ENCODE results near the gene LIFR.

The LIFR gene

DNA sequence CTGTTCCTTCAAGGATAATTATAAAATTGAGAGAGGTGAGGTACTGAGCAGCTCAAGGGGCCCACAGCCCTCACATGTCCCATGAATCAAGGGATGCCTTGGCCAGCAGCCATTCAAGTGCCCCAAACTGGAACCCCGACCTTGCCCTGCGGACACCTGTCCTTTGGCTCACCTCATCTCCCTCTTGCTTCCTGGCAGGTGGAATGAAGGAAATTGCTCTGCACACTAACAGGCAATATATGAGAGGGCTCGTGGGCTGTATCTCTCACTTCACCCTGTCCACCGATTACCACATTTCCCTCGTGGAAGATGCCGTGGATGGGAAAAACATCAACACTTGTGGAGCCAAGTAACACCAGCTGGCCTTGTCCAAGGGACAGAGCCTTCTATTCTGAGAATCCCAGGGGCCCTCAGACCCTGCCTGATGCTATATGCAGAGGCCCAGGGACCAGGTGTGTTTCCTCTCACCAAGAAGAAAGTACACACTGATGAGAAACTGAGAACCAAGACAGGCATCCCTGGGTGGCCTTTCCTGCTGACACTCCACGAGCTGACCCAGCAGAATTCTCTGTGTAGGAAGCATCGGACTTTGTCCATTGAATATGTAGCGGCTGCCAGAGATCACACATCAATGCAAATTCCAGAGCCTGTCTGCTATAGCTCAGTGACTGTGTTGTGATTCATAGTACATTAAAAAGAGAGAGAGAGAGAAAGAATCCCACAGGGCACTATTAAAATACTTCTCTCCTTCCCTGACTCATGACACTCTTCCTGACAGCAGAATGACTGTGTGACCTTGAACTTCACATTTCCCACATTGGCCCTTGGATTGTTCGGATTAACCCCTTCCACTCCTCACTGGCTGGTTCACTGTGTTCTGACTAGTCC lies 92.6 kb downstream of the LIFR start:
- H3K27ac ChIP-seq (ENCODE audit: low read depth, low read length), result peak overlapping the region; percentile 62
- H3K36me3 ChIP-seq (ENCODE audit: insufficient read depth, low read length), result no peaks in the 10 kb centered on the region
- no peaks in the 10 kb centered on the region for H3K9me3 ChIP-seq (ENCODE audit: low read length)
- H3K9ac ChIP-seq (ENCODE audit: low read length), result no peak overlapping the region
- H3K27me3 ChIP-seq (ENCODE audit: control insufficient read depth in 1 of 2, insufficient read depth in 2 of 2, low read length in 2 of 2), result no peaks in the 10 kb centered on the region
- H3K4me1 ChIP-seq (ENCODE audit: insufficient read depth, low read length), result peaks cover 60% of the 10 kb centered on the region
- no peak overlapping the region for H3K4me3 ChIP-seq (ENCODE audit: low read depth in 1 of 2, low read length in 2 of 2)

DNA sequence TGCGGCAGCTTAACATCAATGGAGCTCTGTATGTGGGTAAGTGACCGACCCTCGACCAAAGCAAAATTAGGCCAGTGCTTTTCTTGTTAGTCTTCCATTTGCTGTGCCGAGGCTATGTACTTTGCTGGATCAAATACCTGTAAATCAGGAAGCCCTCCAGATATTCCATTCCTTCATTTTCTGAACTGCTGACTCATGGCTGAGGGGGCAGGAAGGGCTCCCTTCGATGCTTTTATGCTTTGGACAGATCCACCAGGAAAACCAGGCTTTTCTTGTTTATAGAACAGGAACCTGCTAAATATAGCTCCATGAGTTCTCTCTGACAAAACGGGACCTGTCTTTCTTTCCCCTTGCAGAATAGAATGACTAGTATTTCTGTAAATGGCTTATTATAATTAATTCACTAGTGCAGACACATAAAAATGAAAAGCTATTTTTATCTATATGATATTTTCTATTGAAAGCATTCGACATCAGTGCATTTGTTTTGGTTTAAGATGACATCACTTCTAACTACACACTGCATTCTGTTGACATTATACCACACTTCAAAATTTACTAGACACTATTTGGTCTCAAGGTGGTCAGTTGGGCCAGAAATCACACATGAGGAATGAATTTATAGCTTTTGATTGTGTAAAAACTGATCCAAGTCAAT lies 93.3 kb downstream of the LIFR start:
- H3K4me3 ChIP-seq (ENCODE audit: low read depth in 1 of 2, low read length in 2 of 2), result no peak overlapping the region
- H3K9ac ChIP-seq (ENCODE audit: low read length), result no peak overlapping the region
- H3K27ac ChIP-seq (ENCODE audit: low read depth, low read length), result peak overlapping the region; percentile 62
- H3K4me1 ChIP-seq (ENCODE audit: insufficient read depth, low read length), result peaks cover 53% of the 10 kb centered on the region
- no peaks in the 10 kb centered on the region for H3K36me3 ChIP-seq (ENCODE audit: insufficient read depth, low read length)
- H3K9me3 ChIP-seq (ENCODE audit: low read length), result no peaks in the 10 kb centered on the region
- no peaks in the 10 kb centered on the region for H3K27me3 ChIP-seq (ENCODE audit: control insufficient read depth in 1 of 2, insufficient read depth in 2 of 2, low read length in 2 of 2)

DNA sequence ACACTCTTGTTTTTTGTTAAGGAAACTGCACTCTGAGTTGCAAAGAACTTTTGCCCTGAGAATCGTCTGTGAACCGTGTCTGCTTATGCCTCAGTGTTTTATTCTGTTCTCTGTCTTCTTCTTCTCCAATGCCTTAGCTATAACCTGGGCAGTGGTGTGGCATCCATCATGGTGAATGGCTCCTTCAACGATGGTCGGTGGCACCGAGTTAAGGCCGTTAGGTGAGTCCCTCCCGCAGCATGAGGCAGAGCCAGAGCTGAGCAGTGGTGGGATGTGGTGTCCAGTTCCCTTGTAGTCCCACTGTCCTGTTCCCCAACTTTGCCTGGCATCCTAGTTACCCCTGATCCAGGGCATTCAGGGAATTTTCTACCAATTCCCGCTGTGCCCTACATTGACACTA lies 98.3 kb downstream of the LIFR start:
- no peaks in the 10 kb centered on the region for H3K36me3 ChIP-seq (ENCODE audit: insufficient read depth, low read length)
- H3K9ac ChIP-seq (ENCODE audit: low read length), result no peak overlapping the region
- peaks cover 6% of the 10 kb centered on the region for H3K4me1 ChIP-seq (ENCODE audit: insufficient read depth, low read length)
- no peak overlapping the region for H3K27ac ChIP-seq (ENCODE audit: low read depth, low read length)
- H3K4me3 ChIP-seq (ENCODE audit: low read depth in 1 of 2, low read length in 2 of 2), result no peak overlapping the region
- no peaks in the 10 kb centered on the region for H3K9me3 ChIP-seq (ENCODE audit: low read length)
- no peaks in the 10 kb centered on the region for H3K27me3 ChIP-seq (ENCODE audit: control insufficient read depth in 1 of 2, insufficient read depth in 2 of 2, low read length in 2 of 2)

DNA sequence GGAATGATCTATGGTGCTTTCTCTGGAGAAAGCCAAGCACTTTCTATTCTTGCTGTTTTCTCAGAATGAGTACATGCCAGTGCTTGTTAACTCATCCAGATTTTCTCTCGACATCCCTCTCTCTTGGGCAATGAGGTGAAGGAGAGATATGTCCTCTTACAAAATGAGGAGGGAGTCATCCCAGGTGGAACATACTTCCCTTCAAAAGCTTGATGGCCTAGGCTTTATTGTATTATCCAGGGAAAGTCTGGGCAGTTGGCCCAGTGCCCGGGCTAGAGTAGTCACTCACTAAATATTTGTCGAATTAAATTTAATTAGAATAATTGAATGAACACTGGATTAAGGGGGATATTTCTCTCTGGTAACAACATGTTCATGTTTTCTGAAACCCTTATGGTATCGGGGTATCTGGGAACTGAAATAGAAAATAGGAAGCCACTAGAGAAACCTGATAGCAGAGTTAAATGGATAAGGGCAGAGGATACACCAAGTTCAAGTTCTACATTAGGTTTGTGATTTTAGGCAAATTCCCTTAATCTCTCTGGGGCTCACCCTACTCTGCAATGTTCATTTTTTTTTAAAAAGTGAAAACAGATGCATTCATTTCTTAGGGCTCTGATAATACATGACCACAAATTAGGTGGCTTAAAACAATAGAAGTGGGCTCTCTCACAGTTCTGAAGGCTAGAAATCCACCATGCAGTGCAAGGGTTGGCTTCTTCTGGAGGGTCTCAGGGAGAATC lies 99.6 kb downstream of the LIFR start:
- H3K9ac ChIP-seq (ENCODE audit: low read length), result no peak overlapping the region
- no peaks in the 10 kb centered on the region for H3K27me3 ChIP-seq (ENCODE audit: control insufficient read depth in 1 of 2, insufficient read depth in 2 of 2, low read length in 2 of 2)
- no peaks in the 10 kb centered on the region for H3K4me1 ChIP-seq (ENCODE audit: insufficient read depth, low read length)
- H3K4me3 ChIP-seq (ENCODE audit: low read depth in 1 of 2, low read length in 2 of 2), result no peak overlapping the region
- H3K9me3 ChIP-seq (ENCODE audit: low read length), result no peaks in the 10 kb centered on the region
- no peak overlapping the region for H3K27ac ChIP-seq (ENCODE audit: low read depth, low read length)
- no peaks in the 10 kb centered on the region for H3K36me3 ChIP-seq (ENCODE audit: insufficient read depth, low read length)

DNA sequence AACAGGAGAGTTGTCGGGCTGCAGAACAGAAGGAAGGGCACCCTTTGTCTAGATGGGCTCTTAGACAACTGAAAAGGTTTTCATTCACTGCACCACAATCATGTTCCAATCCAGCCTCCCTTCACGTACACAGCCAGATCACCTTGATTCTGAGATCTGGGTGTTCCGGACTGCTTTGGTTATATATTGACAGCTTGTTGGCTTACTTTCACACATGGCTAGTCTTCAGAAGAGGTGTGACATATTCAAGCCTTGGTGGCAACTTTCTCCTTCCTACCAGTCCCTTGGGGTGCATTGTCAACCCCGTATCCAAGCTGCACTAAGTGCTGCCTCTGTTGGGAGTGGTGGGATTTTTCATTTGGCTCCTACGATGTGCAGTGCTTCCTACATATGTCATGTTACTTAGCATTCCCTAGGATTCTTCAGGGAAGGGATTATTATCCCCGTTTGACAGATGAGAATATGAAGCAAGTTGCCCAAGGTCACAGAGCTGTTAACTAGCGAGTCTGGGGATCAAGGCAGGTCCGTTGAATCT lies 100.6 kb downstream of the LIFR start:
- H3K4me3 ChIP-seq (ENCODE audit: low read depth in 1 of 2, low read length in 2 of 2), result no peak overlapping the region
- H3K9me3 ChIP-seq (ENCODE audit: low read length), result no peaks in the 10 kb centered on the region
- no peaks in the 10 kb centered on the region for H3K36me3 ChIP-seq (ENCODE audit: insufficient read depth, low read length)
- no peaks in the 10 kb centered on the region for H3K4me1 ChIP-seq (ENCODE audit: insufficient read depth, low read length)
- no peak overlapping the region for H3K9ac ChIP-seq (ENCODE audit: low read length)
- no peak overlapping the region for H3K27ac ChIP-seq (ENCODE audit: low read depth, low read length)
- H3K27me3 ChIP-seq (ENCODE audit: control insufficient read depth in 1 of 2, insufficient read depth in 2 of 2, low read length in 2 of 2), result no peaks in the 10 kb centered on the region

DNA sequence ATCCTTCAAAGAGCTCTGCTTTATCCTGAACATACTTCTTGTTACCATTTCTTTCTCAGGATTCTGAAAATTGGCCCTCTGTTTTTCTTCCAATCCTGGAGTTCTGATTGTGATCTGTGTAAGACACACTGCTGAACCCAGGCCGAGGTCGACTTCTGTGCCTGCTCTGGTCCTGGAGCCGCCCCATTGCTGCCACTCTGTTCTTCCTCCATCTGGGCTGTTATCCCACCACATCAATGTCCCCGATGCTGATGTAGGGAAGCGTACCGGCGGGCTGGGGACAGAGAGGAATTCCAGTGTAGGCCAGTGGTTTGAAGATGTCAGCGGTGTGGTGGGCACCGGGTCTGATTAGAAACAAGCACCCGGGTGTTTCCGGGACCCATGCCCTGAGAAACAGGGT lies 102.5 kb downstream of the LIFR start:
- Histone ChIP-seq H3K9me3 (ENCODE audit: low read length) (no peaks in the 10 kb centered on the region), H3K27ac (ENCODE audit: low read depth, low read length) (no peak overlapping the region), H3K4me3 (ENCODE audit: low read depth in 1 of 2, low read length in 2 of 2) (no peak overlapping the region), H3K4me1 (ENCODE audit: insufficient read depth, low read length) (no peaks in the 10 kb centered on the region), H3K36me3 (ENCODE audit: insufficient read depth, low read length) (no peaks in the 10 kb centered on the region), H3K9ac (ENCODE audit: low read length) (no peak overlapping the region), H3K27me3 (ENCODE audit: control insufficient read depth in 1 of 2, insufficient read depth in 2 of 2, low read length in 2 of 2) (no peaks in the 10 kb centered on the region)

DNA sequence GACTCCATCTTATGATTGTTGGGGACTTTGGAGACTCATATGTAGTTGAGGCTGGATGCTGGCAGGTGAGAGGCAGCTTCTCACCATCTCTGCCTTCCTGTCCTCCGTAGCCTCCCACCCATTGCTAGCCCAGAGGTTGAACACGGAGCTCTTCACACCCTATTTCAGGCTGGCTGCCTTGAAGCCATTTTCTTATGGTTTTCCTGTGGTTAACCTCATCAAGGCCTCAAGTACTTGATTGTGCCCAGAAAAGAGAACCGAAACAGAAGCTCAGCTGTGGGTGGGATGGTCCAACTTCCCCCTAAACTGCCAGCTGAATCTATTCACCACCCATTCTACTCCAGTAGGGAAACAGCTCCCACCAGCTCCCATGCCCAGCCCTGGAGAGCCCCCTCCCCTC lies 102.9 kb downstream of the LIFR start:
- Histone ChIP-seq H3K9ac (ENCODE audit: low read length) (no peak overlapping the region), H3K4me1 (ENCODE audit: insufficient read depth, low read length) (no peaks in the 10 kb centered on the region), H3K27ac (ENCODE audit: low read depth, low read length) (no peak overlapping the region), H3K27me3 (ENCODE audit: control insufficient read depth in 1 of 2, insufficient read depth in 2 of 2, low read length in 2 of 2) (peaks cover 0 to 1% of the 10 kb centered on the region in 2 donors), H3K4me3 (ENCODE audit: low read depth in 1 of 2, low read length in 2 of 2) (no peak overlapping the region), H3K36me3 (ENCODE audit: insufficient read depth, low read length) (no peaks in the 10 kb centered on the region), H3K9me3 (ENCODE audit: low read length) (no peaks in the 10 kb centered on the region)

DNA sequence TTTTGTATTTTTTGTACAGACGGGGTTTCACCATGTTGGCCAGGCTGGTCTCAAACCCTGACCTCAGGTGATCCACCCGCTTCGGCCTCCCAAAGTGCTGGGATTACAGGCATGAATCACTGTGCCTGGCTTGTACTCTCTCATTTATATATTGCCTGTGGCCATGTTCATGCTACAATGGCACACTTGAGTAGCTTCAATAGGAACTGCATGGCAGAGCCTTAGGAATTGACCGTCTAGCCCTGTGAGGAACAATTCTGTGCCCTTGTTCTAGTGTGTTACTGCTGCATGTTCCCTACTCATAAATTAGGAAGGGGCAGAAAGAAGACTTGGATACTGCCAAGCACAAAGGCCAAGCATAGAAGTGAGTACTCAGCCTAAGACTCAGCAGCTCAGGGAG lies 104.2 kb downstream of the LIFR start:
- H3K4me1 ChIP-seq (ENCODE audit: insufficient read depth, low read length), result peaks cover 4% of the 10 kb centered on the region
- no peak overlapping the region for H3K27ac ChIP-seq (ENCODE audit: low read depth, low read length)
- no peak overlapping the region for H3K4me3 ChIP-seq (ENCODE audit: low read depth in 1 of 2, low read length in 2 of 2)
- H3K9me3 ChIP-seq (ENCODE audit: low read length), result no peaks in the 10 kb centered on the region
- no peak overlapping the region for H3K9ac ChIP-seq (ENCODE audit: low read length)
- H3K27me3 ChIP-seq (ENCODE audit: control insufficient read depth in 1 of 2, insufficient read depth in 2 of 2, low read length in 2 of 2), result peaks cover 0 to 4% of the 10 kb centered on the region in 2 donors
- H3K36me3 ChIP-seq (ENCODE audit: insufficient read depth, low read length), result no peaks in the 10 kb centered on the region

DNA sequence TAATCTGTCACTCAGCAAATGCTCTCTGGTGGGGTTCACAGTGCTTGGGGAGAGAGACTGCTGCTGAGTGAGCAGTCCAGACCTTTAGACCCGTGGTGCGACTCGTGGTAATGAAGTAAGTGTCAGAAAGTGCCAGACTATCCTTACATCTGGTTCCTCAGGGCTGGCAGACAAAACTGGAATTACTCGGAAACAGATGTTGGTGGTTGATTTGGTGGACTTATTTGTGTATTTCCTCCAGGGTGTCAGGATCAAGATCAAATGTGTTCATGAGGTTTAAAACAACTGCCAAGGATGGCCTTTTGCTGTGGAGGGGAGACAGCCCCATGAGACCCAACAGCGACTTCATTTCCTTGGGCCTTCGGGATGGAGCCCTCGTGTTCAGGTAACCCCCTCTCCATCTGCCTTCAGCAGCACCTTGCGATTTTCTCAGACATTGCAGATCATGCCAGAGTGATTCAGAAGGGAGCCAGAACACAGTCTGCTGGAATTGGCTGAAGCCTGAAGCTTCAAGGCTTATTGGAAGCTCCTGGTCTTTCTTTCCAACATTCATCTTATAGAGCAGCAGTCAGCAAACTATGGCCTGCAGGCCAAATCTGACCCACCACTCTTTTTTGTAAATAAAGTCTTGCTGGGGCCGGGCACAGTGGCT lies 105.2 kb downstream of the LIFR start:
- no peak overlapping the region for H3K27ac ChIP-seq (ENCODE audit: low read depth, low read length)
- peaks cover 4% of the 10 kb centered on the region for H3K4me1 ChIP-seq (ENCODE audit: insufficient read depth, low read length)
- H3K36me3 ChIP-seq (ENCODE audit: insufficient read depth, low read length), result no peaks in the 10 kb centered on the region
- no peak overlapping the region for H3K4me3 ChIP-seq (ENCODE audit: low read depth in 1 of 2, low read length in 2 of 2)
- H3K27me3 ChIP-seq (ENCODE audit: control insufficient read depth in 1 of 2, insufficient read depth in 2 of 2, low read length in 2 of 2), result peaks cover 0 to 4% of the 10 kb centered on the region in 2 donors
- no peak overlapping the region for H3K9ac ChIP-seq (ENCODE audit: low read length)
- no peaks in the 10 kb centered on the region for H3K9me3 ChIP-seq (ENCODE audit: low read length)

DNA sequence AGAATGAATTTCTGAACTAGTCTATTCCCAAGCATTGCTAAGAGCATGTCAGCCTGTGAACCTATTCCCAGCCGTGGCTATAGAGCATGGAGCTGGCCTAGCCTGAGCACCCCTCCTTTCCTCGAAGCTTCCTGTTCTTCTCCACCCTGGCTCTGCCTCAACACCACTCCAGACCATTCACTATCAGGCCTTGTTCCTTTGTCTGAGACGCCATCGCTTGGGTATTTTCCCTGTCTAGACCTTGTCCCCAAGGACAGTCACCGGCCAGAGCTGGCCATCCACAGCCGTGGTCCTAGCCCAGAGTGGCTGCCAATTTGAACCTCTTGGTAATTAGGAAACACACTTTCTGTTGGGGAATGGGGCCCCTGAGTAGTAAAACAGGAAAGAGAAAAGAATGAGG lies 105.8 kb downstream of the LIFR start:
- Histone ChIP-seq H3K9ac (ENCODE audit: low read length) (no peak overlapping the region), H3K4me1 (ENCODE audit: insufficient read depth, low read length) (peaks cover 4% of the 10 kb centered on the region), H3K27ac (ENCODE audit: low read depth, low read length) (no peak overlapping the region), H3K27me3 (ENCODE audit: control insufficient read depth in 1 of 2, insufficient read depth in 2 of 2, low read length in 2 of 2) (peaks cover 0 to 4% of the 10 kb centered on the region in 2 donors), H3K36me3 (ENCODE audit: insufficient read depth, low read length) (no peaks in the 10 kb centered on the region), H3K9me3 (ENCODE audit: low read length) (no peaks in the 10 kb centered on the region), H3K4me3 (ENCODE audit: low read depth in 1 of 2, low read length in 2 of 2) (no peak overlapping the region)
